PC-3 (cell line): ENCODE results near the gene ACER3. TPM values are rescaled to one million over a fixed set of nuclear protein-coding genes. Genes with fewer than 3 reads are reported as not detected.
A peak's percentile ranks its signal among the peaks of the same experiment; 100 is the strongest.

Experiments used
- ATAC-seq: fragments of 200-7000 bp; cut with Tn5 transposase; 2 replicates; pipeline ENCODE4 v1.9.1; 2020; ENCODE audit warnings: mild to moderate bottlenecking, moderate library complexity
- BruUV-seq: library from RNA; stranded (reverse); fragments of 400-500 nt; replicated peaks from 2 replicates; lab custom pipeline; 2021; lab: Mats Ljungman, UMichigan
- CTCF ChIA-PET: fragments of 300-600 bp; sonication (Branson Sonifier 250); formaldehyde crosslinking; loops from one replicate; lab custom pipeline; 2022; ENCODE audit warnings: antibody characterized with exemption; lab: Charles Lee
- POLR2A ChIA-PET: fragments of 300-600 bp; sonication (Branson Sonifier 250); formaldehyde crosslinking; loops from one replicate; lab custom pipeline; 2022; ENCODE audit warnings: antibody characterized with exemption; ENCODE audit not compliant: unreplicated experiment; lab: Charles Lee
- DNase-seq: peaks from one replicate; pipeline ENCODE4 v3.0.0-alpha.2; 2015
- H2AFZ ChIP-seq: fragments of 300-600 bp; sonication (generic); 2 replicates; pipeline ENCODE4 v1.6.0; 2016; ENCODE audit warnings: antibody characterized with exemption, low read length
- H3F3A ChIP-seq: fragments of 300-600 bp; sonication (generic); one replicate; pipeline ENCODE4 v1.6.0; 2017; ENCODE audit warnings: antibody characterized with exemption, low read length, control low read depth, mild to moderate bottlenecking; ENCODE audit not compliant: unreplicated experiment
- H3K27ac ChIP-seq: fragments of 300-600 bp; sonication (generic); 2 replicates; pipeline ENCODE4 v1.5.1; 2016; ENCODE audit warnings: mild to moderate bottlenecking, low read length
- H3K27me3 ChIP-seq: fragments of 300-600 bp; sonication (generic); 2 replicates; pipeline ENCODE4 v1.6.1; 2016; ENCODE audit warnings: low read length, mixed read lengths
- H3K36me3 ChIP-seq: fragments of 300-600 bp; sonication (generic); 2 replicates; pipeline ENCODE4 v1.6.1; 2016; ENCODE audit warnings: low read depth, mixed run types, low read length, mixed read lengths
- H3K4me1 ChIP-seq: fragments of 300-600 bp; sonication (generic); 2 replicates; pipeline ENCODE4 v1.5.1; 2016; ENCODE audit warnings: low read length; ENCODE audit not compliant: insufficient read depth
- H3K4me2 ChIP-seq: fragments of 300-600 bp; sonication (generic); 2 replicates; pipeline ENCODE4 v1.6.0; 2016; ENCODE audit warnings: low read length
- H3K4me3 ChIP-seq: fragments of 300-600 bp; sonication (generic); 2 replicates; pipeline ENCODE4 v1.5.1; 2016; ENCODE audit warnings: mild to moderate bottlenecking, low read length, mixed read lengths
- H3K79me2 ChIP-seq: fragments of 300-600 bp; sonication (generic); 2 replicates; pipeline ENCODE4 v1.6.1; 2017; ENCODE audit warnings: low read length, mixed read lengths
- H3K9ac ChIP-seq: fragments of 300-600 bp; sonication (generic); 2 replicates; pipeline ENCODE4 v1.6.0; 2016; ENCODE audit warnings: mild to moderate bottlenecking, low read length
- H3K9me2 ChIP-seq: fragments of 300-600 bp; sonication (generic); replicated peaks from 2 replicates; pipeline ENCODE4 v1.6.1; 2016; ENCODE audit warnings: mixed run types, low read length, mixed read lengths
- H3K9me3 ChIP-seq: fragments of 300-600 bp; sonication (generic); 2 replicates; pipeline ENCODE4 v1.6.1; 2016; ENCODE audit warnings: low read length, mixed read lengths
- H4K20me1 ChIP-seq: fragments of 300-600 bp; sonication (generic); 2 replicates; pipeline ENCODE4 v1.6.1; 2016; ENCODE audit warnings: low read length, mixed read lengths
- EZH2 ChIP-seq: fragments of 300-600 bp; sonication (generic); IDR thresholded peaks from one replicate; pipeline ENCODE4 v1.6.1; 2017; ENCODE audit warnings: antibody characterized with exemption, mild to moderate bottlenecking, low read length; ENCODE audit not compliant: unreplicated experiment
- EZH2phosphoT487 ChIP-seq: fragments of 300-600 bp; sonication (generic); IDR thresholded peaks from 2 replicates; pipeline ENCODE4 v1.6.1; 2018; ENCODE audit warnings: mild to moderate bottlenecking, antibody characterized with exemption, low read length, borderline replicate concordance
- intact Hi-C: fragments of 100-400 bp; cut with micrococcal nuclease; formaldehyde crosslinking; loops from 2 replicates; pipeline ENCODE4 v1.9.0; 2023
- total RNA-seq: library from RNA; depleted of rRNA; stranded (reverse); fragments of >200 nt; gene quantifications from 2 replicates; pipeline ENCODE4 v1.2.3, GENCODE V29; 2014
- TF ChIP-seq, protein P1 (sequence below): fragments of 300-600 bp; sonication (generic); conservative IDR thresholded peaks from 2 replicates; pipeline ENCODE4 v1.5.1; 2017; ENCODE audit warnings: antibody characterized with exemption, low read depth, mild to moderate bottlenecking, low read length

ACER3 gene
- total RNA-seq, 1 experiment from 2014 or later = 17.3 TPM

DNA sequence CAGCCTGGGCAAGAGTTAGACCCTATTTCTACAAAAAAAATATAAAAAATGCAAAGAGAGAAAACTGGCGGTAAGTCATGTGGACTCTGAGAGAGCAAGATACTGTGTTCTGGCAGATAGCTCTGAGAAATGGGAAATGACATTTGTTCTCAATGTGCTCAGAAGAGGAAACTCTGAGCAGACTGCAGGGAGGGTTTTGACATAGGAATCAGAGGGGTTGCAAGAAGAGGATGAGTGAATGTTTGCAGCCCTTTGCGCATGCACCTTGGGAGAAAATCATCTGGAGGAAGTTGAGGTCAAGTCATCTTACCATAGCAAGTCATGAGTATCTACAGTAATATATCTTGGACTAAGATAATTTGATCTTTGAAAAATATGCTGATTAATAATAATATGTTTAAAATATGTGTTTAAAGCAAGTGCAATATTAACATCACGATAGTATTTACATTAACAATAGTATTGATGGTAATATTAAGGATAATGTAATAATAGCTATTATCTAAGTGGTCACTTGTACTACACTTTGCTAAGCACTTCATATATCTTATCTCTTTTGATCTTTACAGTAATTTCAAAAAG, 2.6 kb downstream of the ACER3 start:
- ChIA-PET POLR2A (interaction anchor here (0.5 kb wide), 1 partner anchor 38 kb away, joined by 6 read pairs; no protein-coding TSS in a partner anchor), CTCF (no interaction called here)
- H3K27me3 ChIP-seq = no peaks in the 10 kb centered on the region
- no peak for DNase-seq
- no TSS peak for BruUV-seq
- H3K9me3 ChIP-seq = no peaks in the 10 kb centered on the region
- H3K27ac ChIP-seq = no peak overlapping the region
- H2AFZ ChIP-seq = no peak overlapping the region
- intact Hi-C loops = no loop called here
- no peaks in the 10 kb centered on the region for H3K9me2 ChIP-seq
- peaks cover 12% of the 10 kb centered on the region; the same call in 1 of the 2 replicates for H4K20me1 ChIP-seq
- no peak overlapping the region for H3K9ac ChIP-seq
- peaks cover 24% of the 10 kb centered on the region for H3K4me1 ChIP-seq
- H3K4me3 ChIP-seq = no peak overlapping the region
- no peak for ATAC-seq
- peaks cover 37% of the 10 kb centered on the region for H3K79me2 ChIP-seq
- H3K36me3 ChIP-seq = no peaks in the 10 kb centered on the region; the same call in 1 of the 2 replicates
- H3F3A ChIP-seq = no peaks in the 10 kb centered on the region
- no peak for TF ChIP-seq EZH2
- TF ChIP-seq, protein P1, sequence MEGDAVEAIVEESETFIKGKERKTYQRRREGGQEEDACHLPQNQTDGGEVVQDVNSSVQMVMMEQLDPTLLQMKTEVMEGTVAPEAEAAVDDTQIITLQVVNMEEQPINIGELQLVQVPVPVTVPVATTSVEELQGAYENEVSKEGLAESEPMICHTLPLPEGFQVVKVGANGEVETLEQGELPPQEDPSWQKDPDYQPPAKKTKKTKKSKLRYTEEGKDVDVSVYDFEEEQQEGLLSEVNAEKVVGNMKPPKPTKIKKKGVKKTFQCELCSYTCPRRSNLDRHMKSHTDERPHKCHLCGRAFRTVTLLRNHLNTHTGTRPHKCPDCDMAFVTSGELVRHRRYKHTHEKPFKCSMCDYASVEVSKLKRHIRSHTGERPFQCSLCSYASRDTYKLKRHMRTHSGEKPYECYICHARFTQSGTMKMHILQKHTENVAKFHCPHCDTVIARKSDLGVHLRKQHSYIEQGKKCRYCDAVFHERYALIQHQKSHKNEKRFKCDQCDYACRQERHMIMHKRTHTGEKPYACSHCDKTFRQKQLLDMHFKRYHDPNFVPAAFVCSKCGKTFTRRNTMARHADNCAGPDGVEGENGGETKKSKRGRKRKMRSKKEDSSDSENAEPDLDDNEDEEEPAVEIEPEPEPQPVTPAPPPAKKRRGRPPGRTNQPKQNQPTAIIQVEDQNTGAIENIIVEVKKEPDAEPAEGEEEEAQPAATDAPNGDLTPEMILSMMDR = no peak
- no peak for TF ChIP-seq EZH2phosphoT487
- 0 out of 2 replicates have a peak overlapping the region, but pooled peaks have one; percentile 0 for H3K4me2 ChIP-seq

- Histone ChIP-seq H3K4me2 (no peak overlapping the region), H3K9ac (no peak overlapping the region), H2AFZ (no peak overlapping the region), H3F3A (no peaks in the 10 kb centered on the region), H3K36me3 (peaks cover 8% of the 10 kb centered on the region), H3K4me1 (no peaks in the 10 kb centered on the region), H3K4me3 (no peak overlapping the region), H3K27me3 (no peaks in the 10 kb centered on the region), H4K20me1 (no peaks in the 10 kb centered on the region), H3K9me2 (no peaks in the 10 kb centered on the region), H3K79me2 (0 out of 2 replicates have a peak, but pooled peaks cover 3% of the 10 kb centered on the region), H3K9me3 (no peaks in the 10 kb centered on the region), H3K27ac (no peak overlapping the region)
- DNase-seq (no peak), ATAC-seq (no peak)
- TF ChIP-seq, protein P1 = no peak
- TF ChIP-seq EZH2 (no peak), EZH2phosphoT487 (no peak)
- CTCF ChIA-PET = no interaction called here
- intact Hi-C loops = no loop called here
- BruUV-seq = no TSS peak
- POLR2A ChIA-PET = no interaction called here
These were observed 12.5 kb downstream of the ACER3 start for GRCh38 chr11:76872959-76873827.

GRCh38 chr11:76878014-76878413, 17.3 kb downstream of the ACER3 start:
- no TSS peak for BruUV-seq
- H3K9me3 ChIP-seq = no peaks in the 10 kb centered on the region
- H3K27ac ChIP-seq = no peak overlapping the region
- ChIA-PET POLR2A (no interaction called here), CTCF (no interaction called here)
- H3K4me2 ChIP-seq = no peak overlapping the region
- no peaks in the 10 kb centered on the region for H3F3A ChIP-seq
- no peaks in the 10 kb centered on the region for H3K36me3 ChIP-seq
- H3K9ac ChIP-seq = no peak overlapping the region
- H2AFZ ChIP-seq = no peak overlapping the region
- no peak overlapping the region for H3K4me3 ChIP-seq
- intact Hi-C loops = no loop called here
- H3K27me3 ChIP-seq = no peaks in the 10 kb centered on the region
- H3K79me2 ChIP-seq = peaks cover 12% of the 10 kb centered on the region
- no peaks in the 10 kb centered on the region for H3K4me1 ChIP-seq
- DNase-seq (no peak), ATAC-seq (no peak)
- H3K9me2 ChIP-seq = no peaks in the 10 kb centered on the region
- TF ChIP-seq EZH2phosphoT487 (no peak), EZH2 (no peak)
- TF ChIP-seq, protein P1 = no peak
- H4K20me1 ChIP-seq = no peaks in the 10 kb centered on the region
